HG03103 (cell line): ENCODE measurements around the gene ACVR1.

Source experiments
- ATAC-seq: cut with Tn5 transposase; IDR thresholded peaks from one replicate; pipeline ENCODE4 v1.9.1; 2021; ENCODE audit warnings: low read depth; ENCODE audit not compliant: unreplicated experiment

ACVR1 gene

DNA sequence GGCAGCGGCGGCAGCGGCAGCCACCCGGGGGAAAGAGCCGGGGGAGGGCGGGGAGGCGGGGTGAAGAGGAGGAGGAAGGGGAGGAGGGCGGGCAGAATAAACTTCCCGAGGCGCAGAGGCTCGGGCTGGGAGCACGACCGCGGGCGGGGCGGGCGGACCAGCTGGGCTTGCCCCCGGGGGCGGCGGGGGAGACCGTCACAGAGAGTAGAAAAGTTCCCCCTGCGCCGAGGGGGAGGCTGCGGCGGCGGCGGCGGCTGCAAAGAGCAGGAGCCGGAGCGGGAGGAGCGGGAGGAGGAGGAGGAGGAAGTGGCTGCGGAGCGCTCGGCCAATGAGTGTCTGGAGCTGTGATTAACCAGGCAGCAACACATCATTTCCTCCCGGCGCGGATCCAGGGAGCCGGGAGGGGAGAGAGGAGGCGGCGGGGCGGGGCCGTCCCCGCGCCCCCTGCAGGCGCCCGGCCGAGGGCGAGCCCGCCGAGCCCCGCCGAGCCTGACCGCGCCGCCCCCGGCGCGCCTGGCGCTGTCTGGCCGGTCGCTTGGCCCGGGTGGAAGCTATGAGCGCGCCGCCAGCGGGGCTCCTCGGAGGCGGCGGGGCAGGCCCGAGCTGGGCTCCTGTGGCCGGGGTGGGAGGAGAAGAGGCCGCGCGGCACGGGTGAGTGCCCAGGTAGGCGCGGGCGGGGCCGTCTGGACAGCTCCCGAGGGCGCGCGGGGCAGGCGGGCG, at the start of gene ACVR1:
Gene ACVR1 (minus strand): TSS at position 265 of the 720 bp plus-strand sequence. CDS start 76,837 bp downstream, outside the sequence.
- peak; percentile 76 for ATAC-seq

DNA sequence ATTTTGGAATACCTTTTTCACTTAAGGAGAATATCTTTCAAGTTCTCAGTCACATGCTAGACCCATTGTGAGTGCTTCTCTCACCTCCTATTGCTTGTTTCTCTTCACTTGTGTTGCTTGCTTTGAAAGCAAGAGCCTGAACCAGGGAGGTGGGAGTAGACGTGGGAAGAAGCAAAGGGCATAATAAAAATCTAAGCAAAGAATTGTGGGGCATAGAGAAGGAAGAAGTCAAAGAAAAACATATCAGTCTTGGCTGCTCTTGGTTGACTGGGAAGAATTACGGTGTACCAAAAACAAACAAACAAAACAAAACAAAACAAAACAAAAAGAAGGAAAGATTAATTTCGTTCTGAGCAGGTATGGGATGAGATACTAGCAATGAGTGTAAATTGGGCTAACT, 48.9 kb upstream of the ACVR1 start:
- ATAC-seq: no peak

DNA sequence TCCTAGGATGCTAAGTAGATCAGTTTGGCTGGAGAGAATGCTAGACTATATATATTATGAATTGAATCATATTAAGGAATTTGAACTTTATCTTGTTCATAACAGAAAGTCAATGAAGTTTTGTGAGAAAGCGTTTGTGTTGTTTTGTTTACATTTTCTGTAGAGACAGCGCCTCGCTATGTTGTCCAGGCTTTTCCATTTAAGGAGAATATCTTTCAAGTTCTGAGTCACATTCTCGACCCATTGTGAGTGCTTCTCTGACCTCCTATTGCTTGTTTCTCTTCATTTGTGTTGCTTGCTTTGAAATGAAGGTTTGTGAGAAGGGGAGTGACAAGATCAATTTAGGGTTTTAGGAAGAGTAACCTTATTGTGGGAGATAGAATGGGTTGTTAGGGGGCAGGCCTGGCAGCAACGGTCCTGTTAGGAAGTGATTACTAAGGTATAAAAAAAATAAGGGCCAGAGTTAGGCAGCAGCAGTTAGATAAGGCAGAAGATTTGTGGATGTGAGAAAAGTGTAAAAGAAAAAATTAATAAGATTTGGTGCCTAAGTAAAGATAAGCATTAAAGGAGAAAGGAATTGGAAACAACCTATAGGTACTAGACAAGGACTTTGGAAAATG, 47.6 kb upstream of the ACVR1 start:
- ATAC-seq: no peak

DNA sequence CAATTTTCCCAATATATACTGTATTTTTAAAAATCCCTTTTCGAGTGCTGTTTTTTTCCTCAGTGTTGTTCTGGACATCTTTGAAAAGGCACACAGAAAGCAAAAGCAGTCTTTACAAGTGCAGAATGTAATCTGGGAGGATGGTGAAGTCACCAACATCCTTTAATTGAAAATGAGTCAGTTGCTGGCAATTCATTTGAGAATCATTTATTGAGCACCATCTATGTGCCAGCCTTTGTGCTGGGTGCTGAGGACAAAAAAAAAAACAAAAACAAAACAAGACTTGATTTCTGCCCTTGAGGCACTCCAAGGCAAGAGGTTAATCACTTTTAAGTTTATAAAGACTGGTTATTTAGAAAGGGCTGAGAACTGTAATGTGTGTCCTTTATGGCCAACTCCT, 46.7 kb upstream of the ACVR1 start:
- ATAC-seq: no peak

DNA sequence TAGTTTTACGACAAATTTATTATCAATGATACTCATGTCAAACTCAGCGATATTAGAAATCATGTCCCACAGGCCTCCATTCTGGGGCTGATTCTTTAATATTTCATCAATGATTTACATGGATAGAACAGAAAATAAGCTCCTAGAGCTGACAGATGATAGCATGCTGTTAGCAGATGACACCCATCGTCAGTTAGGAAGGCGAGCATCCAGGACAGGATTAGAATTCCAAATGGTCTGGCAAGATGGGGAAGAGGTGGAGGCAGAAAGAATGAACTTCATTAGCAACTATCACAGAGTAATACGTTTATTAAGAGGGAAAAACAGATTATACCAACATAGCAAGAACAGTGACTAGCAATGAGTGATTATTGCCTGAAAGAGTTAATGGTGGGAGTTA, 46.2 kb upstream of the ACVR1 start:
- no peak for ATAC-seq

DNA sequence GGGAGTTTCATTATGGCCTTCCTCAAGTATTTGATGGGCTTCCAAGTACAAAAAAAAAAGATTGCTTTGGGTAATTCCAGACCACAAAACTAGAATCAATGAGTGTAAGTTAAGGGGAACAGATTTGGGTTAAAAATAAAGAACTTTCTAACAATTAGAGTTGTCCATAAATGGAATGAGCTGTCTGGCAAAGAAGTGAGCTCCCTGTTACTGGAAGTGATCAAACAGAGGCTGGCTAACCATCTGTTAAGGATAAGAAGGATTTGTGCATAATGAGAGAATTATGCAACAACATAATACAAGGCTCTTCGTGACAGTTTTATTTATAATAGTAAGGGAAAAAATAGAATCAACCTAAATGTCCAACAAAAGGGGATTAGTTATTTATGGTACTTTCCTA, 44.6 kb upstream of the ACVR1 start:
- no peak for ATAC-seq

DNA sequence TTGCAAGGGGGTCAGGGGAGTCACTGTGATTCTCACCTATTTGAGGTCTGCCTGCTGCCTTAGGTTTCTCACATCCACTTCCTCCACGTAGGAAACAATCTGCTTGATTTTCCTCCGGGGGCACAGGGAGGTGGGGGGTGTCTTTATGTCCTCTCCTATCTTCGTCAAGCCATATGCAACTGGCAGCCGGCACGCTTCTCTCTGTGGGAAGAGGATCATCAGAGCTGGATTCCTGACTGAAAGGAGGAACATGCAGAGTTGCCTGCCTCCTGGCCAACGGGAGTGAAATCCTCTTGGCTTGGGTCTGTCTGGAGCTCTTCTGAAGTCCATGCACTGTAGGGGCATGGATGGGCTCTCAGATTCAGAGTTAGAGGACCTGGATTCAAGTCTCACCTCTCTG, 43.1 kb upstream of the ACVR1 start:
- ATAC-seq: no peak

DNA sequence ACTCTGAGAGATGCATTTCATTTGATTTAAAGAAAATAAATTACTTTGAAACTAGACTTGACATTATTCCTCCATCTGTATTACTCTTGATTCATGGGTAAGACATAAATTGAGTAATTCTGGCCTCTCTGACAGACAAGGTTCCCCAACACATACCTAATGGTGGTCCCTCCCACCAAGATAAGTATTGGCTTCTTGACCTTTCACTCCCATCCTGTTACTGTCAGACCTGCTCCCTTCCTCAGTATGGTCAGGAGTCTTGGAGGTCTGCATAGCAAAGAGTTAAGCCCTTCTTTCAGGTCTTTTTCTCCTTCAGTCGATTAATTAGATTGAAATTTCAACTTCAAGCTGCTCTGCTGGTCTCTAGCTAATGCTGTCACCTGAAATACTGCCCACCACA, 42.2 kb upstream of the ACVR1 start:
- ATAC-seq: no peak

DNA sequence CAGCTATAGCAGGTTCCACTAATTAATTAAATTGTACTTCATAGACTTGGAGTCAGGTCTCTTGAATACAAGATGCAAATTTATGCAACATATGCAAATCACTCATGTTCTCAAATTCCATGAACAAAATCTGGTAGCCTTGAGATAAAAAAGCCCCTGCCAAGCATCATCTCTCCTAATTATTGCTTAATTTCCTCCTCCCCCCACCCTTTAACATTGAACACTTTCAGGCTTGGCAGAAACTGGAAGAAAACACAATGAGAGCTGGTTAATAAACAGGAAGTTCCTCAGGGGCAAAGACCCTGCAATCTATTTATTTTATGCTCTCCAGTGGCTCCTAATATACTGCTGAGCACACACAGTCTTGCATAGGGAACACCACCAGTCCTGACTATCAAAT, 35.6 kb upstream of the ACVR1 start:
- no peak for ATAC-seq

DNA sequence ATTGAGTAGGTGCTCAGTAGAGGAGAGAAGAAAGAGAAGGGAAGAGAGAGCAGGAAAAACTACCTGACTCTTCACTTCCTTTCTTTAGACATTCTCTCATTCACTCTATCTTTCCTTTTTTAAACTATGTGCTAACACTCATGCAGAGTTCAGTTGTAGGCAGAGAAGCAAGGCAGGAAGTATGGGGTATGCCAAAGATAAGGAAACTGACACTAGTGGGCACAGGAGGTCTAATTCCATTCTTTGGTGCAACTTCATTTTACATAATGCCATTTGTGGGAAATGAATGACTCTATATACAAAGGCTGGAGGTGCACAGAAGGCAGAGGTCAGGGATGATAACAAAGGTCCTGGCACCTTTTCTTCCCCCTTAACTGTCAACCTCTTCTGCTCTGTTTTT, 35.1 kb upstream of the ACVR1 start:
- ATAC-seq: no peak

DNA sequence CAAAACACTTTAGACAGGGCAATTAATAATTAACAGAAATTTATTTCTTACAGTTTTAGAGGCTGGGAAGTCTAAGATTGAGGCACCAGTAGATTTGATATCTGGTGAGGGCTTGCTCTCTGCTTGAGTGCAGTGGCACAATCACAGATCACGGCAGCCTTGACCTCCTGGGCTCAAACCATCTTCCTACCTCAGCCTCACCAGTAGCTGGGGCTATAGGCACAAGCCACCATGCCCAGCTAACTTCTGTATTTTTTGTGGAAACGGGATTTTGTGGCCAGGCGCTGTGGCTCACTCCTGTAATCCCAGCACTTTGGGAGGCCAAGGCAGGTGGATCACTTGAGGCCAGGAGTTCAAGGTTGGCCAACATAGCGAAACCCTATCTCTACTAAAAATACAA, 29.0 kb upstream of the ACVR1 start:
- ATAC-seq: no peak

DNA sequence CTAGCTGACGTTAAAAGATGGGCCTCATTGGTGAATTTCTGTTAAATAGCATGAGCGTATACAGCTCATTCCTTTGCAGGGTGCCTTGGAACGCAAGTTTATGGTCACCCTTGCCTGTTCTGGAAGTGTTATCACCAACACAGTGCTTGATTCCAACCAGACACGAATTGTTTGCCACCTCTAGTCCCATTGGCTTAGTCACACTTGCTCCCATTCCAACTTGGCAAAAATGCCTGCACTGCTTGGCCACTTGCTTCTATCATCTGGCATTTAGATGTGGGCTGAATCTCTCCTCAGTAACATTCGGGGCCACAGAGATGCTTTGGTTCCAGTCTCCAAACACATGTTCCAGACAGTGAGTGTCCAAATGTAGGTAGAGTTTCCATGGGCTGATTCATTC, 27.5 kb upstream of the ACVR1 start:
- no peak for ATAC-seq

DNA sequence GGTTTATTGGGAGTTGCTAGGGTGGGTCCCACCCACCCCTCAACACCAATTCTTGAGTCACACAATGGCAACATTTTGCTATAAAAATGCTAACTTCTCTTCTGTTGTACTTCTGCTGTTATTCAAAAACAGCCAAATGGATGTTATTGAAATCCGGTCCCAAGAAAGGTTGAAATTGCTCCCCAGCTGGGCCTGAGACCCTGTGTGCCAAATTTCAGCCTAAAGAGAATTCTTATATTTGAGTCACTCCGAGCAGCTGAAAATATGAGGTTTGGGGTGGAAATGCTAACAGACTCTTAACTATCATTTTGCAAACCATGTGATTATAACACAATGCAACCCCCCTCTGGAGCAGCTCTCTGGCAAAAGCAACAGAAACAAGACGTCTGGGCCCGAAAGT, 27.0 kb upstream of the ACVR1 start:
- no peak for ATAC-seq

DNA sequence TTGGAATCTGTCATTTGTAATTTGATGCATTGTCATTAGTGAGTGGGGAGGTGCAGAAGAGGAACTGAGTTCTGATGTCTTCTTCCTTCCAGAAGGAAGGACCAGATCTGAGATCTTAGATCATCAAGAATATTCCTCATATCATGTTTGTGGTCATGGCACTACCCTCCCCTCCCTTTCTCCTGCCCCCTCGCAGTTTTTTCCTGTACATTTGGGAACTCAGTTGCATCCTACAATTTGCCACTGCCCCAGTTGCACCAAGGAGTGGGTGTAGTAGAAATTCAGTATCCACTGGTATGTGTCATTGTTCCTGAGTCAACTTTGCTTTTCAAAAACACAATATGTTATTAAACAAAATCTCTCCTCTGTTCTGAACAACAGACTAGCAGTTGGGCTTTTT, 26.6 kb upstream of the ACVR1 start:
- ATAC-seq: no peak

DNA sequence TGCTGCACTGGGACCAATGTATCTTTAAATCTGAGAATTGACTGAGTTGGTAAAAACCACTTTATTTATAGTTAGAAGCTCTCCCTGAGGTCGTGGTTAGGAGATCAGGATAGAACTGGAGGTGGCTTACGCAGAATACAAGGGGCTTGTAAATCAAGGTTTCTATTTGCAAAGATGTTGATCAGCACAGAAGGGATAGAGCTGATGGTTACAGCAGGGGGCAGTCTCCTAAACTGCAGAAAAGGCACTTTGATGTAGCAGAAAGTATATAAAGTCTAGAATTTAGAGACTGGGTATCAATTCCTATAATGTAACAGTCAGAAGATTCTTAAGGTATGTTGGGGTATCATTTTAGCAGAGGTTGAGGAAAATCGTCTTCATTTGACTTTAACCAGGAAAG, 25.2 kb upstream of the ACVR1 start:
- no peak for ATAC-seq

DNA sequence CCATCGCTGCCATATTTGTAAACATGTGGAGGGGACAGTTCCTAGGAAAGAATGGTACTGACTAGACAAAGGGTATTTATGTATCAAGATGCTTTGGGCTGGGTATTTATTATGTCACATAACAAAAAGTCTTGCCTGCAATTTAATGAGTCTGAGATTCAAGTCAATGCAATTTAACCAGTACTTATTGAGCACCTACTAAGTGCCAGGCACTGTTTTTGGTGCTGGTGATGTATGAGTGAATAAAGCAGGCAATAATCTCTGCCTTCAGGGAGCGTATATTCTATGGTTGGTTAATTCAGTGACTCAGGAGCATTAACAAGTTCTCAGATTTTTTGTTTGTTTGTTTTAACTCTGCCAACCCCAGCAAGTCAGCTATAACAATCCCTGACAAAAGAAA, 24.6 kb upstream of the ACVR1 start:
- ATAC-seq: no peak

DNA sequence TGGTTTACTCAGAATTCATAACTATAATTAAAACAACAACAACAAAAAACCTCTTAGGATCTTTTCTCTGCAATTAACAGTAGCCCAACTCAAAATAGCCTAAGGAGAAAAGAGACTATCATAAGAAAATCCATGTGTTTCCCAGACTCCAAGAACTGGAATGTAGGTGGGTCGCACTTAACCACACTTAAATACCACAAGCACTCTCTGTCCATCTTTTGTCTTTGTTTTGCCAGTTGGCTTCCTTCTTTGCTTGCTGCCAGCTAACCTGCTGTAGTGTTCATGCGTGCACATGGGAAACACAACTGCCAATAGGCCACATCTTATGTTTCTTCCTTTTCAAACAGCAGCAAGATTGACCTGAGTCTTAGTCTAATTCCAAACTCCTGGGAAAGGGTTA, 24.1 kb upstream of the ACVR1 start:
- ATAC-seq: no peak

DNA sequence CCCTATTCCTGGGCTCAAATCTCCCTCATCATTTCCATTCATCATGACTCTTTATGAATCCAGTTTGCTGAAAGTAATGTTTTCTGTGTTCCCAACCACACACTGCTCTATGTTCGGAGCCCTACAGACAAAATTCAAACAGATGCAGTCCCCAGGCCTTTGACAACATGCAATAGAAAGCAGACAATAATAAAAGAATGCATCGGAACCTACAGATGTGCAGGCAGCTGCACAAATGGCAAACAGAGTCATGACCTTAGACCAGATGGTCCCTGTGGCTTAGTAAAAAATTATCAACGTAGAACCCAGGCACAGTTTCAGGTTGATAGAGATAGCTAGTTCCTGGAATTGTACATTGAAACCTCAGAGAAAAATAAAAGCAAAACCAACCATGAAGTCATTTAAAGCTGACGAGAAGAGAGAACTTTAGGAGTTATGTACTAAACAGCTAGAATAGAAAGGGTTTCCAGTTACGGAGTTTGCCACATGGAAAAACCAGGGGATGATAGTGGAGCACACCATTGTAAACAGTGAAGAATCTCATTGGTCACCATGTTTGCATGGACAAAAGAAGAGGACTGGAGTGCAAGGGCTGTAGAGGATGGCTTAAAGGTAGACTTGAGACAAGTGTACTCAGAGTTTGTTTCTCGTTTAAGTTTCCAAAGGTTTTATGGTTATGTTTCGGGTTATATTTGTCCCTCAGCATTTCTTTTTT, 23.2 kb upstream of the ACVR1 start:
- peak; percentile 51 for ATAC-seq

DNA sequence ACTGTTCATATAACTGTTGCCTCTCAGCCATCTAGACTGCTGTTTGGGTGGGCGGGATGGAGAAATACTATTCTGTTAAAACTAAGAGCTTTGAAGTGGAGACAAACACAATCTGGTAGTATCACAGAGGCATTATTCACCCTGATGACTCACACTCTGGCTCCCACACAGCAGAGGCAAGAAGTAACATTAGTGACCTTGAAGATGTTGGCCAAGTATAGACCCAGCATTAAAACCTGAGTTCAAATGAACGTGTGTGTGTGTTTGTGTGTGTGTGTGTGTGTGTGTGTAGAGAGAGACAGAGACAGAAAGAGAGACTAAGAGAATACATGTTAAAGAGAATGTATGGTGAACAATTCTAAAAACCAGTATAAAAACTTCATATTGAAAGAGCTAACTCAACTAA, 22.5 kb upstream of the ACVR1 start:
- ATAC-seq: no peak

DNA sequence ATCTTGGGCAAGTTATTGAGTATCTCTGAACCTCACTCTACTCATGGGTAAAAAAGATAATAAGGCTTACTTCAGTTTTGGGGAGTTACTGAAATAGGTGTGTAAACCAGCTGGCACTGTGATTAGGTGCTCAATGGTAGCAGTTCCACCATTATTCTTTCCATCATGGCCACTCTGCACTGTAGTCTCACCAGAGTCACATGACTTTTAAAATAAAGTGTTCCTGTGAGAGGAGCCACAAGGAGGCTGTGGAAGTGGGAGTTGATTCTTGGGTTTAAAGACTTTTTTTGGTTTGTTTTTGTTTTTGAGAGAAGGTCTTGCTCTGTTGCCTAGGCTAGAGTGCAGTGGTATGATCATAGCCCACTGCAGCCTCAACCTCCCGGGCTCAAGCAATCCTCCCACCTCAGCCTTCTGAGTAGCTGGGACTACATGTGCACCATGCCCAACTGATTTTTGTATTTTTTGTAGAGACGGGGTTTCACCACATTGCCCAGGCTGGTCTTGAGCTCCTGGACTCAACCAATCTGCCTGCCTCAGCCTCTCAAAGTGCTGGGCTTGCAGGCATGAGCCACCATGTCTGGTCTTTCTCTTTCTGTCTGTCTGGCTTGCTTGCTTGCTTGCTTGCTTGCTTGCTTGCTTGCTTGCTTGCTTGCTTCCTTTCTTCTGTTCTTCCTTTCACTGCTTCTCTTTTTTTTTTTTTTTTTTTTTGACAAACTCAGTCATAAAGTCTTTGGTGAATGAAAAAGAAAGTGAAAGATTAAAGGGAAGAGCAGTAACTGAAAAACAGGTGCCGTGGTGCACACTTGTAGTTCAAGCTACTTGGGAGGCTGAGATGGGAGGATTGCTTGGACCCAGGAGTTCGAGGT, 21.2 kb upstream of the ACVR1 start:
- peak; percentile 51 for ATAC-seq

DNA sequence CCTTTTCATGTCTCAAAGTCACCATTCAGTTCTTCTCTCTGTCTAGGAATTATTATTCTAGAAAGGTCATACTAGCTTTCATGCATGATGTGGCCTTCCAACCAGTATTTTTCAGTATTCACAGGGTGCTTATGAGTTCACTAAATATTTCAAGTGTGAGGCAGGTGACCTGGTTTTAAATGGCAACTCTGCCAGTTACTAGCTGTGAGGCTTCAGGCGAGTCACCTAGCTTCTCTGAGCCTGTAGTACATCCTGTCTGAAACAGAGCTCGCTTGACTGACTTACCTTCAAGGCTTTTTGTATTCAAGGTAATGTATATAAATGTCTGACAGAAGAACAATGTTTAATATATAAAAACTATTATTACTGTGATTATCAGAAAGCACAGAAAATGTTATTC, 19.4 kb upstream of the ACVR1 start:
- no peak for ATAC-seq
